H9 (cell line): ENCODE data around the gene DYNC1H1. TPM values are rescaled to one million over a fixed set of nuclear protein-coding genes. Genes with fewer than 3 reads are reported as not detected.

Source experiments
- DNase-seq: peaks from one replicate; pipeline ENCODE4 v3.0.0-alpha.2; 2017
- H2AFZ ChIP-seq: one replicate; pipeline ENCODE4 v1.6.1; 2013; ENCODE audit warnings: mild to moderate bottlenecking, low read length, control low read depth, moderate library complexity
- H2AK5ac ChIP-seq: 2 replicates; pipeline ENCODE4 v1.6.1; 2013; ENCODE audit warnings: low read length, control low read depth, mixed read lengths; ENCODE audit not compliant: insufficient read length
- H2BK120ac ChIP-seq: one replicate; pipeline ENCODE4 v1.6.1; 2013; ENCODE audit warnings: low read depth, mild to moderate bottlenecking, low read length, control low read depth, inconsistent platforms; ENCODE audit not compliant: poor library complexity, severe bottlenecking
- H2BK12ac ChIP-seq: 2 replicates; pipeline ENCODE4 v1.6.1; 2013; ENCODE audit warnings: low read length, control low read depth, mixed read lengths, low read depth; ENCODE audit not compliant: insufficient read length
- H2BK15ac ChIP-seq: 2 replicates; pipeline ENCODE4 v1.6.1; 2013; ENCODE audit warnings: low read depth, low read length, control low read depth
- H2BK20ac ChIP-seq: one replicate; pipeline ENCODE4 v1.6.1; 2013; ENCODE audit warnings: low read depth, mild to moderate bottlenecking, low read length, control low read depth, inconsistent platforms; ENCODE audit not compliant: poor library complexity, severe bottlenecking
- H2BK5ac ChIP-seq: 2 replicates; pipeline ENCODE4 v1.6.1; 2013; ENCODE audit warnings: low read length, control low read depth, mixed read lengths; ENCODE audit not compliant: insufficient read length
- H3K14ac ChIP-seq: 2 replicates; pipeline ENCODE4 v1.6.1; 2013; ENCODE audit warnings: low read length, control low read depth; ENCODE audit not compliant: insufficient read depth
- H3K18ac ChIP-seq: 2 replicates; pipeline ENCODE4 v1.6.1; 2013; ENCODE audit warnings: low read depth, mild to moderate bottlenecking, mixed read lengths, low read length, control low read depth; ENCODE audit not compliant: insufficient read length
- H3K23ac ChIP-seq: 2 replicates; pipeline ENCODE4 v1.6.1; 2013; ENCODE audit warnings: low read length, control low read depth, mixed read lengths, low read depth; ENCODE audit not compliant: insufficient read length
- H3K23me2 ChIP-seq: 2 replicates; pipeline ENCODE4 v1.6.1; 2013; ENCODE audit warnings: low read depth, mild to moderate bottlenecking, mixed read lengths, low read length, control low read depth; ENCODE audit not compliant: insufficient read length, poor library complexity, severe bottlenecking
- H3K27ac ChIP-seq: 2 replicates; pipeline ENCODE4 v1.5.1; 2013; ENCODE audit warnings: low read length, control low read depth, mixed read lengths, low read depth; ENCODE audit not compliant: insufficient read length
- H3K27me3 ChIP-seq: 2 replicates; pipeline ENCODE4 v1.6.1; 2013; ENCODE audit warnings: low read length, control low read depth, inconsistent platforms; ENCODE audit not compliant: insufficient read depth
- H3K4ac ChIP-seq: 2 replicates; pipeline ENCODE4 v1.6.1; 2013; ENCODE audit warnings: low read depth, mild to moderate bottlenecking, control low read depth, inconsistent platforms, low read length, moderate library complexity
- H3K4me1 ChIP-seq: 2 replicates; pipeline ENCODE4 v1.6.1; 2013; ENCODE audit warnings: low read length, control low read depth, inconsistent platforms; ENCODE audit not compliant: insufficient read depth
- H3K4me2 ChIP-seq: 2 replicates; pipeline ENCODE4 v1.6.1; 2013; ENCODE audit warnings: low read length, control low read depth, mixed read lengths; ENCODE audit not compliant: insufficient read length, insufficient read depth
- H3K56ac ChIP-seq: 2 replicates; pipeline ENCODE4 v1.6.1; 2013; ENCODE audit warnings: low read depth, mild to moderate bottlenecking, mixed read lengths, low read length, control low read depth; ENCODE audit not compliant: insufficient read length
- H3K79me1 ChIP-seq: 2 replicates; pipeline ENCODE4 v1.6.1; 2013; ENCODE audit warnings: low read depth, mild to moderate bottlenecking, moderate library complexity, low read length, control low read depth, inconsistent platforms; ENCODE audit not compliant: insufficient read depth, poor library complexity, severe bottlenecking
- H3K79me2 ChIP-seq: 2 replicates; pipeline ENCODE4 v1.6.1; 2013; ENCODE audit warnings: low read length, control low read depth, inconsistent platforms; ENCODE audit not compliant: insufficient read depth
- H3K9ac ChIP-seq: 2 replicates; pipeline ENCODE4 v1.6.1; 2013; ENCODE audit warnings: low read length, control low read depth, mixed read lengths; ENCODE audit not compliant: insufficient read length; ENCODE audit errors: extremely low read depth
- H3K9me3 ChIP-seq: one replicate; pipeline ENCODE4 v1.6.1; 2013; ENCODE audit warnings: low read depth, low read length, inconsistent platforms; ENCODE audit not compliant: control insufficient read depth
- H3T11ph ChIP-seq: one replicate; pipeline ENCODE4 v1.6.1; 2013; ENCODE audit warnings: mild to moderate bottlenecking, low read length, control low read depth, inconsistent platforms
- H4K20me1 ChIP-seq: one replicate; pipeline ENCODE4 v1.6.1; 2013; ENCODE audit not compliant: control insufficient read depth, insufficient read length, insufficient read depth
- H4K5ac ChIP-seq: 2 replicates; pipeline ENCODE4 v1.6.1; 2013; ENCODE audit warnings: low read depth, mild to moderate bottlenecking, mixed read lengths, low read length, control low read depth; ENCODE audit not compliant: insufficient read length
- H4K8ac ChIP-seq: replicated peaks from 2 replicates; pipeline ENCODE4 v1.6.1; 2013; ENCODE audit warnings: low read length, control low read depth, mixed read lengths, low read depth; ENCODE audit not compliant: insufficient read length
- H4K91ac ChIP-seq: 2 replicates; pipeline ENCODE4 v1.6.1; 2013; ENCODE audit warnings: low read depth, mild to moderate bottlenecking, moderate library complexity, mixed read lengths, low read length, control low read depth; ENCODE audit not compliant: insufficient read length
- H3K27ac Mint-ChIP-seq, 3 experiments: 2 replicates in 2 of 3; 3 replicates in 1 of 3; pipeline ENCODE4 v1.8.0; 2020 to 2021; ENCODE audit warnings: mixed read lengths in 3 of 3, mild to moderate bottlenecking in 1 of 3, moderate library complexity in 1 of 3
- H3K27me3 Mint-ChIP-seq: 2 replicates; pipeline ENCODE4 v1.8.0; 2021; ENCODE audit warnings: low read depth, mild to moderate bottlenecking, moderate library complexity, mixed read lengths
- H3K36me3 Mint-ChIP-seq, 3 experiments: 2 replicates in 2 of 3; 3 replicates in 1 of 3; pipeline ENCODE4 v1.8.0; 2020 to 2021; ENCODE audit warnings: low read depth in 3 of 3, mixed read lengths in 3 of 3; ENCODE audit not compliant: insufficient read depth in 1 of 3
- H3K4me1 Mint-ChIP-seq, 2 experiments: 2 replicates each; pipeline ENCODE4 v1.8.0; 2020; ENCODE audit warnings: mixed read lengths in 2 of 2
- H3K4me3 Mint-ChIP-seq, 2 experiments: 2 replicates in 1 of 2; 3 replicates in 1 of 2; pipeline ENCODE4 v1.8.0; 2020 to 2021; ENCODE audit warnings: mild to moderate bottlenecking in 2 of 2, mixed read lengths in 2 of 2, moderate library complexity in 1 of 2
- H3K9me3 Mint-ChIP-seq, 2 experiments: 2 replicates in 1 of 2; 3 replicates in 1 of 2; pipeline ENCODE4 v1.8.0; 2020; ENCODE audit warnings: mild to moderate bottlenecking in 2 of 2, mixed read lengths in 2 of 2, moderate library complexity in 1 of 2
- WGBS: extraction: QIAGEN DNeasy Blood & Tissue Kit; methylation state at CpG from one replicate; pipeline ENCODE4 v1.1.7; 2013; ENCODE audit warnings: missing lambda C conversion rate, low lambda C conversion rate, mixed read lengths; ENCODE audit not compliant: insufficient read length; ENCODE audit errors: extremely low coverage; 5-methylcytosine and 5-hydroxymethylcytosine counted together
- total RNA-seq: library from RNA; stranded (reverse); gene quantifications from 2 replicates; pipeline ENCODE4 v1.2.1, GENCODE V29; 2021
- TF ChIP-seq, protein P1 (sequence below): fragments of 200-600 bp; sonication (generic); conservative IDR thresholded peaks from 3 replicates; pipeline ENCODE4 v1.8.0; 2021; ENCODE audit warnings: antibody characterized with exemption, mild to moderate bottlenecking

DYNC1H1 gene
- total RNA-seq, 1 experiment from 2014 or later = 359 TPM

DNA sequence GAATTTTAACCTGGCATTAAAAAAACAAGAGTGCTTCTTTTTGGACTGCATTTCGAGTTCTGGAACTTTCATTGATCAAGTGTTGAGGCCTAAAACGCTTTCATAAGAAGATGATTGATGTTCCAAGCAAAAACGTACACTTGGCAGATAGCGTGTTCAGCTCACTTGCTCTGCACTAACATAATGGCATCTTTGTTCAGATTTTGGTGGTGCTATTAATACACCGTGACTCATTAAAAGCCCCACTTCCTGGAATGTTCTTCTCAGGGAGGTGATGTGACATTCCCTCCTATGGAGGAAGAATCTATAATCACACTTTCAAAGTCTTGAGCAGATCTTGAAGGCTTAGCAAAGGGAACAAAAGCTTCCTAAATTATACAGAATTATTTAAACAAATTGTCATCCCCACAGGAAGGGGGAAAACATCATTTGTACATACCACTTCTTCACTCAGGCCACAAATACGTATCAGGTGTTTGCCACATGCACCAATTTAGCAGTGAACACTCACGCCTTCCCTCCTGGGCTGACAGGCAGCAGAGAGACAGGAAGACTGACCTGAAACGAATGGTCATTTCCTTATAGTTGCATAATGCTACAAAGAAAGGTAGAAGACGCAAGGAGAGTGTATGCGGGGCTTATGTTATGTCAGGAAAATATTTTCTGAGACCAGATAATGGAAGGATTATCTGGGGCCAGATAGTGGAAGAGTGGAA lies 107.1 kb downstream of the DYNC1H1 start:
- Histone ChIP-seq H3K56ac (no peak overlapping the region), H2BK120ac (no peak overlapping the region), H3K23ac (no peak overlapping the region), H2BK15ac (no peak overlapping the region), H2BK20ac (no peak overlapping the region), H2AK5ac (no peak overlapping the region), H4K8ac (no peak overlapping the region), H3K9me3 (no peaks in the 10 kb centered on the region), H3K4me1 (no peaks in the 10 kb centered on the region), H2BK5ac (no peak overlapping the region), H4K5ac (no peak overlapping the region), H3K27me3 (no peaks in the 10 kb centered on the region), H3K79me2 (no peaks in the 10 kb centered on the region), H4K20me1 (no peaks in the 10 kb centered on the region), H2BK12ac (no peak overlapping the region), H4K91ac (no peak overlapping the region), H3K79me1 (no peaks in the 10 kb centered on the region), H3K14ac (no peak overlapping the region), H3K27ac (no peak overlapping the region), H3K4ac (no peak overlapping the region), H3K4me2 (no peak overlapping the region), H3K18ac (no peak overlapping the region), H3K23me2 (no peaks in the 10 kb centered on the region), H3K9ac (no peak overlapping the region), H2AFZ (no peak overlapping the region), H3T11ph (no peak overlapping the region)
- no peak overlapping the region; a peak in 1 of 7 replicates for H3K27ac Mint-ChIP-seq
- H3K9me3 Mint-ChIP-seq = peaks cover 3 to 4% of the 10 kb centered on the region in 2 experiments; a peak in 3 of 5 replicates
- no peaks in the 10 kb centered on the region for H3K4me1 Mint-ChIP-seq
- no peak for DNase-seq
- H3K4me3 Mint-ChIP-seq = no peak overlapping the region
- no peaks in the 10 kb centered on the region; the same call in 1 of the 2 replicates for H3K27me3 Mint-ChIP-seq
- TF ChIP-seq, protein P1, sequence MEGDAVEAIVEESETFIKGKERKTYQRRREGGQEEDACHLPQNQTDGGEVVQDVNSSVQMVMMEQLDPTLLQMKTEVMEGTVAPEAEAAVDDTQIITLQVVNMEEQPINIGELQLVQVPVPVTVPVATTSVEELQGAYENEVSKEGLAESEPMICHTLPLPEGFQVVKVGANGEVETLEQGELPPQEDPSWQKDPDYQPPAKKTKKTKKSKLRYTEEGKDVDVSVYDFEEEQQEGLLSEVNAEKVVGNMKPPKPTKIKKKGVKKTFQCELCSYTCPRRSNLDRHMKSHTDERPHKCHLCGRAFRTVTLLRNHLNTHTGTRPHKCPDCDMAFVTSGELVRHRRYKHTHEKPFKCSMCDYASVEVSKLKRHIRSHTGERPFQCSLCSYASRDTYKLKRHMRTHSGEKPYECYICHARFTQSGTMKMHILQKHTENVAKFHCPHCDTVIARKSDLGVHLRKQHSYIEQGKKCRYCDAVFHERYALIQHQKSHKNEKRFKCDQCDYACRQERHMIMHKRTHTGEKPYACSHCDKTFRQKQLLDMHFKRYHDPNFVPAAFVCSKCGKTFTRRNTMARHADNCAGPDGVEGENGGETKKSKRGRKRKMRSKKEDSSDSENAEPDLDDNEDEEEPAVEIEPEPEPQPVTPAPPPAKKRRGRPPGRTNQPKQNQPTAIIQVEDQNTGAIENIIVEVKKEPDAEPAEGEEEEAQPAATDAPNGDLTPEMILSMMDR = no peak
- H3K36me3 Mint-ChIP-seq = peaks cover 0 to 5% (median 4%) of the 10 kb centered on the region in 3 experiments; a peak in 5 of 7 replicates
- WGBS = no CpG with 5 or more reads among the region's 10 CpGs
